K562 (cell line): ENCODE data around the gene HYAL3. TPM values are rescaled to one million over a fixed set of nuclear protein-coding genes. Genes with fewer than 3 reads are reported as not detected.

ENCODE experiments used
- ATF1 ChIP-seq, 2 experiments: fragments of 450-650 bp in 1 of 2; IDR thresholded peaks; 2 replicates each; pipeline ENCODE4 v1.6.1; 2016; ENCODE audit warnings: missing compliant biosample characterization in 1 of 2, missing genetic modification characterization in 1 of 2
- BHLHE40 ChIP-seq: IDR thresholded peaks from 2 replicates; pipeline ENCODE4 v1.6.1; 2011; ENCODE audit warnings: low read length, improper control_type of control experiment
- FOXK2 ChIP-seq, 2 experiments: fragments of 450-650 bp; IDR thresholded peaks in 1 of 2; conservative IDR thresholded peaks in 1 of 2; 2 replicates each; pipeline ENCODE4 v1.6.1; 2016; ENCODE audit warnings: low read depth in 2 of 2, mild to moderate bottlenecking in 1 of 2
- NFIC ChIP-seq: fragments of 450-650 bp; IDR thresholded peaks from 2 replicates; pipeline ENCODE4 v1.6.1; 2017; ENCODE audit warnings: mild to moderate bottlenecking, inconsistent platforms
- RBBP5 ChIP-seq: fragments of 200-600 bp; sonication (generic); IDR thresholded peaks from 2 replicates; pipeline ENCODE4 v1.6.1; 2012; ENCODE audit warnings: borderline replicate concordance, mild to moderate bottlenecking, low read length, control low read depth, inconsistent platforms; ENCODE audit not compliant: insufficient read depth, poor library complexity, severe bottlenecking
- SIX5 ChIP-seq, 2 experiments: IDR thresholded peaks; 2 replicates each; pipeline ENCODE4 v1.6.1; 2011; ENCODE audit warnings: low read length in 2 of 2, borderline replicate concordance in 1 of 2, low read depth in 1 of 2, mild to moderate bottlenecking in 1 of 2, moderate library complexity in 1 of 2; ENCODE audit not compliant: insufficient read depth in 1 of 2
- SREBF1 ChIP-seq: fragments of 150-350 bp; IDR thresholded peaks from 2 replicates; pipeline ENCODE4 v1.6.1; 2014; ENCODE audit warnings: antibody characterized with exemption, low read depth, low read length, borderline replicate concordance
- SRSF3 ChIP-seq: fragments of 200-400 bp; formaldehyde crosslinking; IDR thresholded peaks from 2 replicates; pipeline ENCODE4 v1.6.1; 2016; ENCODE audit warnings: mild to moderate bottlenecking, low read length, moderate library complexity; ENCODE audit not compliant: insufficient read depth
- ZNF23 ChIP-seq: fragments of 250-450 bp; sonication (Bioruptor Pico); IDR thresholded peaks from 2 replicates; pipeline ENCODE4 v1.4.0; 2020; ENCODE audit warnings: mild to moderate bottlenecking
- polyA plus RNA-seq, 8 experiments: library from polyadenylated mRNA; depleted of rRNA in 4 of 8; stranded (reverse) in 5 of 8; unstranded in 3 of 8; fragments of >200 nt; fragmentation: Nextera tagmentation in 2 of 8; fragmentation: Illumina TruSeq in 1 of 8; extraction: Ambion mirVana in 2 of 8; extraction: Trizol in 1 of 8; gene quantifications; 2 replicates each; pipeline versions ENCODE4 v1.2.1 to v1.2.3, GENCODE V29; 2011 to 2014; ENCODE audit warnings: inconsistent platforms in 1 of 8, missing spikeins in 1 of 8
- total RNA-seq, 7 experiments: library from RNA; depleted of rRNA in 6 of 7; stranded (reverse); fragments of >200 nt in 6 of 7; fragmentation: Illumina TruSeq in 2 of 7; extraction: Trizol in 2 of 7; gene quantifications; 2 replicates each; pipeline versions ENCODE4 v1.2.1 to v1.2.3, GENCODE V29; 2011 to 2021; ENCODE audit warnings: low replicate concordance in 1 of 7
- TF ChIP-seq, protein P1 (sequence below), 2 experiments: fragments of 250-450 bp in 1 of 2; fragments of 450-650 bp in 1 of 2; sonication (Bioruptor Pico) in 1 of 2; IDR thresholded peaks; 2 replicates each; pipeline versions ENCODE4 v1.6.1 to v1.8.0; 2016 to 2021; ENCODE audit warnings: mild to moderate bottlenecking in 2 of 2, moderate library complexity in 2 of 2, missing compliant biosample characterization in 1 of 2, missing genetic modification characterization in 1 of 2
- TF ChIP-seq, protein P2 (sequence below), 2 experiments: fragments of 150-350 bp in 1 of 2; IDR thresholded peaks; 2 replicates each; pipeline ENCODE4 v1.6.1; 2012 to 2016; ENCODE audit warnings: low read depth in 2 of 2, low read length in 2 of 2, mild to moderate bottlenecking in 1 of 2, moderate library complexity in 1 of 2
- TF ChIP-seq, protein P3 (sequence below), 2 experiments: fragments of 450-650 bp in 1 of 2; IDR thresholded peaks; 2 replicates each; pipeline ENCODE4 v1.6.1; 2011 to 2017; ENCODE audit warnings: low read depth in 2 of 2, antibody characterized with exemption in 1 of 2, borderline replicate concordance in 1 of 2, low read length in 1 of 2, mild to moderate bottlenecking in 1 of 2, mixed read lengths in 1 of 2; ENCODE audit not compliant: control insufficient read depth in 1 of 2
- TF ChIP-seq, protein P4 (sequence below): fragments of 450-650 bp; formaldehyde crosslinking; IDR thresholded peaks from 2 replicates; pipeline ENCODE4 v1.4.0; 2020; ENCODE audit warnings: mild to moderate bottlenecking, moderate library complexity

HYAL3 gene
- total and polyA plus RNA-seq, 9 of the 15 experiments (the other 6 are each of a cell fraction or from before 2014, with no cell fraction given): 0.38 to 9.1 (median 6.8) TPM

DNA sequence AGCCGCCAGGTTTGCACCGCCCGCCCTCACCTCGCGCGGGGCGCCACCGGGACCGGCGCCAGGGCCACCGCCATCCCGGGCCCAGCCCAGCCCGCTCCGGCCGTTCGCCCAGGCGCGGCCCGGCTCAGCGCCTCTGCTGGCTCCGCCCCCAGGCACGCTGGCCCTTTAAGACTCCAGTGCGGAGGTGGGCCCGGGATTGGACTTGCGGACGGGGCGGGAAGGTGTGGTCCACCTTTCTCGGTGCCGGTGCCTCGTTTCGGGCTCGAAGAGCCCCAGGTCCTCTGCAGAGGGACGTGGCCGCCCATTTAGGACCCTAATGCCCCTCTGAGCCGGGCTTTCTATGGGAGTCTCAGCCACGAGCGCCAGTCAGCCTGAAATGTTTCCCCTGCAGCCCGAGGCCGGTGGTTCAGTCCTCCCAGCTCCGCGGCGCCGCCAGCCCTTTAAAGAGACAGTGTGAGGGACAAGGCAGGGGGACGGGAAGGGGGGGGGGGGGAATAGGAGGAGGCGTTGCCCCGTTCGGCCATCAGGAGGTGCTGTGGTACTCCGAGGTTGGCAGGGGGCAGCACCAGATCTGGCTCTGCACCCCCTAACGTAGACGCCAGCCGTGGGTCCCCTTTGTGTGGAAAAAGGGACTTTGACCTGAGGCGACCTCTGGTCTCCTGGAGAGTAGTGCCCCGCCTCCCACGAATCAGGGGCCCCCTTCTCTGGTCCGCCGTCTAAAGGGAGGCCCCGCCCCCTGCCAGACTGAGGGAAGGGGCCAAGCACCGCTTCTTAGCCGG is 22.3 kb upstream of the HYAL3 start (continued):
- TF ChIP-seq, protein P1, sequence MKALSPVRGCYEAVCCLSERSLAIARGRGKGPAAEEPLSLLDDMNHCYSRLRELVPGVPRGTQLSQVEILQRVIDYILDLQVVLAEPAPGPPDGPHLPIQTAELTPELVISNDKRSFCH (CRISPR knock-in tag; IDR thresholded peaks at IDR 0.05): no peak
- TF ChIP-seq, protein P1 (tag; IDR thresholded peaks at IDR 0.05): peak; percentile 51; the same call in 1 of the 2 replicates
- TF ChIP-seq, protein P2, sequence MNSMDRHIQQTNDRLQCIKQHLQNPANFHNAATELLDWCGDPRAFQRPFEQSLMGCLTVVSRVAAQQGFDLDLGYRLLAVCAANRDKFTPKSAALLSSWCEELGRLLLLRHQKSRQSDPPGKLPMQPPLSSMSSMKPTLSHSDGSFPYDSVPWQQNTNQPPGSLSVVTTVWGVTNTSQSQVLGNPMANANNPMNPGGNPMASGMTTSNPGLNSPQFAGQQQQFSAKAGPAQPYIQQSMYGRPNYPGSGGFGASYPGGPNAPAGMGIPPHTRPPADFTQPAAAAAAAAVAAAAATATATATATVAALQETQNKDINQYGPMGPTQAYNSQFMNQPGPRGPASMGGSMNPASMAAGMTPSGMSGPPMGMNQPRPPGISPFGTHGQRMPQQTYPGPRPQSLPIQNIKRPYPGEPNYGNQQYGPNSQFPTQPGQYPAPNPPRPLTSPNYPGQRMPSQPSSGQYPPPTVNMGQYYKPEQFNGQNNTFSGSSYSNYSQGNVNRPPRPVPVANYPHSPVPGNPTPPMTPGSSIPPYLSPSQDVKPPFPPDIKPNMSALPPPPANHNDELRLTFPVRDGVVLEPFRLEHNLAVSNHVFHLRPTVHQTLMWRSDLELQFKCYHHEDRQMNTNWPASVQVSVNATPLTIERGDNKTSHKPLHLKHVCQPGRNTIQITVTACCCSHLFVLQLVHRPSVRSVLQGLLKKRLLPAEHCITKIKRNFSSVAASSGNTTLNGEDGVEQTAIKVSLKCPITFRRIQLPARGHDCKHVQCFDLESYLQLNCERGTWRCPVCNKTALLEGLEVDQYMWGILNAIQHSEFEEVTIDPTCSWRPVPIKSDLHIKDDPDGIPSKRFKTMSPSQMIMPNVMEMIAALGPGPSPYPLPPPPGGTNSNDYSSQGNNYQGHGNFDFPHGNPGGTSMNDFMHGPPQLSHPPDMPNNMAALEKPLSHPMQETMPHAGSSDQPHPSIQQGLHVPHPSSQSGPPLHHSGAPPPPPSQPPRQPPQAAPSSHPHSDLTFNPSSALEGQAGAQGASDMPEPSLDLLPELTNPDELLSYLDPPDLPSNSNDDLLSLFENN (IDR thresholded peaks at IDR 0.05; ENCODE audit: low read depth in 2 of 2, low read length in 2 of 2): 0 out of 4 replicates have a peak, but pooled peaks of 1 of the 2 experiments have one; percentile 12
- TF ChIP-seq SIX5 (IDR thresholded peaks at IDR 0.05; ENCODE audit: borderline replicate concordance in 1 of 2, insufficient read depth in 1 of 2, low read depth in 1 of 2, low read length in 2 of 2): peak; percentile 17 to 36; a peak in 2 of 4 replicates
- 0 out of 2 replicates have a peak, but pooled peaks have one; percentile 51 for TF ChIP-seq SREBF1
- no peak for TF ChIP-seq SRSF3
- peak; percentile 56; the same call in 1 of the 2 replicates for TF ChIP-seq NFIC
- peak in 1 of 2 experiments; percentile 99; a peak in 2 of 4 replicates for TF ChIP-seq FOXK2 (conservative IDR thresholded peaks at IDR 0.05 in 1 of 2, IDR thresholded peaks at IDR 0.05 in 1 of 2; ENCODE audit: low read depth in 2 of 2)
- TF ChIP-seq, protein P3, sequence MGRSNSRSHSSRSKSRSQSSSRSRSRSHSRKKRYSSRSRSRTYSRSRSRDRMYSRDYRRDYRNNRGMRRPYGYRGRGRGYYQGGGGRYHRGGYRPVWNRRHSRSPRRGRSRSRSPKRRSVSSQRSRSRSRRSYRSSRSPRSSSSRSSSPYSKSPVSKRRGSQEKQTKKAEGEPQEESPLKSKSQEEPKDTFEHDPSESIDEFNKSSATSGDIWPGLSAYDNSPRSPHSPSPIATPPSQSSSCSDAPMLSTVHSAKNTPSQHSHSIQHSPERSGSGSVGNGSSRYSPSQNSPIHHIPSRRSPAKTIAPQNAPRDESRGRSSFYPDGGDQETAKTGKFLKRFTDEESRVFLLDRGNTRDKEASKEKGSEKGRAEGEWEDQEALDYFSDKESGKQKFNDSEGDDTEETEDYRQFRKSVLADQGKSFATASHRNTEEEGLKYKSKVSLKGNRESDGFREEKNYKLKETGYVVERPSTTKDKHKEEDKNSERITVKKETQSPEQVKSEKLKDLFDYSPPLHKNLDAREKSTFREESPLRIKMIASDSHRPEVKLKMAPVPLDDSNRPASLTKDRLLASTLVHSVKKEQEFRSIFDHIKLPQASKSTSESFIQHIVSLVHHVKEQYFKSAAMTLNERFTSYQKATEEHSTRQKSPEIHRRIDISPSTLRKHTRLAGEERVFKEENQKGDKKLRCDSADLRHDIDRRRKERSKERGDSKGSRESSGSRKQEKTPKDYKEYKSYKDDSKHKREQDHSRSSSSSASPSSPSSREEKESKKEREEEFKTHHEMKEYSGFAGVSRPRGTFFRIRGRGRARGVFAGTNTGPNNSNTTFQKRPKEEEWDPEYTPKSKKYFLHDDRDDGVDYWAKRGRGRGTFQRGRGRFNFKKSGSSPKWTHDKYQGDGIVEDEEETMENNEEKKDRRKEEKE (IDR thresholded peaks at IDR 0.05; ENCODE audit: borderline replicate concordance in 1 of 2, control insufficient read depth in 1 of 2, low read depth in 2 of 2, low read length in 1 of 2): peak in 1 of 2 experiments; percentile 96; a peak in 2 of 4 replicates
- TF ChIP-seq RBBP5: peak; percentile 64
- TF ChIP-seq, protein P4, sequence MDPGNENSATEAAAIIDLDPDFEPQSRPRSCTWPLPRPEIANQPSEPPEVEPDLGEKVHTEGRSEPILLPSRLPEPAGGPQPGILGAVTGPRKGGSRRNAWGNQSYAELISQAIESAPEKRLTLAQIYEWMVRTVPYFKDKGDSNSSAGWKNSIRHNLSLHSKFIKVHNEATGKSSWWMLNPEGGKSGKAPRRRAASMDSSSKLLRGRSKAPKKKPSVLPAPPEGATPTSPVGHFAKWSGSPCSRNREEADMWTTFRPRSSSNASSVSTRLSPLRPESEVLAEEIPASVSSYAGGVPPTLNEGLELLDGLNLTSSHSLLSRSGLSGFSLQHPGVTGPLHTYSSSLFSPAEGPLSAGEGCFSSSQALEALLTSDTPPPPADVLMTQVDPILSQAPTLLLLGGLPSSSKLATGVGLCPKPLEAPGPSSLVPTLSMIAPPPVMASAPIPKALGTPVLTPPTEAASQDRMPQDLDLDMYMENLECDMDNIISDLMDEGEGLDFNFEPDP: no peak
- peak; percentile 89 for TF ChIP-seq BHLHE40
- TF ChIP-seq ZNF23 (CRISPR knock-in tag): no peak
- no peak for TF ChIP-seq ATF1 (CRISPR knock-in tag; IDR thresholded peaks at IDR 0.05)
- TF ChIP-seq ATF1 (tag; IDR thresholded peaks at IDR 0.05): 0 out of 2 replicates have a peak, but pooled peaks have one; percentile 32
